GM12891 (cell line): ENCODE results near the gene RYR2.

Source experiments
- POLR2A ChIP-seq: IDR thresholded peaks from 2 replicates; pipeline ENCODE4 v1.6.1; 2011; ENCODE audit warnings: low read depth, low read length, control low read depth
- TAF1 ChIP-seq: IDR thresholded peaks from 2 replicates; pipeline ENCODE4 v1.6.1; 2011; ENCODE audit warnings: low read depth, low read length, control low read depth

DNA sequence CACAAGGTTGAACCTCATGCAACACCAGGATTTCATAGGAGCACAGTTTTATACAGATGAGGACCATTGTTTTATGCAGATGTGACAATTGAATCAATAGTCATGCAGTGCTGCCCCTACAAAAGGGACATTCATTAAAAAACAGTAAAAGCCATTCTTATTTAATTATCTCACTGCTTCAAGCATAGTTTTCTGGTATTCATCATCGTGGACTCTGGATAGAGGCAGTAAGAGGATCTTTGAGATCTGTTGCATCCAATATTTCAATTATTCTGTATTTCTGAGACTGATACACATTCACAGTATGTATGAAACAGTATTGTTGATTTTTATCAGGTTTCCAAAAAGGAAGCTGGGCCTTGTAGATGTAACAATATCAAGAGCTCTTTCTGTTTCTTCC is 237.6 kb downstream of the RYR2 start:
- TF ChIP-seq POLR2A (no peak), TAF1 (no peak)
